SU-DHL-6 (cell line): ENCODE results near the gene TRMT1L.

Source experiments
- H2AFZ ChIP-seq: fragments of 200-600 bp; sonication (generic); 2 replicates; pipeline ENCODE4 v1.6.1; 2014; ENCODE audit warnings: low read depth, mild to moderate bottlenecking, moderate library complexity, mixed read lengths, antibody characterized with exemption, low read length; ENCODE audit not compliant: severe bottlenecking
- H3F3A ChIP-seq: fragments of 200-600 bp; shearing (Covaris generic); 2 replicates; pipeline ENCODE4 v1.6.0; 2016; ENCODE audit warnings: antibody characterized with exemption, mild to moderate bottlenecking; ENCODE audit not compliant: insufficient read depth
- H3K27ac ChIP-seq: fragments of 200-600 bp; sonication (generic); 2 replicates; pipeline ENCODE4 v1.5.1; 2016; ENCODE audit warnings: low read depth, mild to moderate bottlenecking, low read length, moderate library complexity, mixed read lengths
- H3K27me3 ChIP-seq: fragments of 200-600 bp; sonication (generic), shearing (Covaris generic); 2 replicates; pipeline ENCODE4 v1.6.0; 2014; ENCODE audit warnings: mild to moderate bottlenecking, low read length
- H3K36me3 ChIP-seq: fragments of 200-600 bp; sonication (generic); 2 replicates; pipeline ENCODE4 v1.6.1; 2014; ENCODE audit warnings: mild to moderate bottlenecking, low read length, mixed read lengths
- H3K4me2 ChIP-seq: fragments of 300-600, 200-600 bp; shearing (Covaris generic), sonication (generic); 2 replicates; pipeline ENCODE4 v1.6.0; 2014; ENCODE audit warnings: low read length, low read depth, mild to moderate bottlenecking; ENCODE audit not compliant: poor library complexity, severe bottlenecking
- H3K4me3 ChIP-seq: fragments of 200-600 bp; sonication (generic); 2 replicates; pipeline ENCODE4 v1.5.1; 2014; ENCODE audit warnings: antibody characterized with exemption, low read length, mild to moderate bottlenecking, mixed read lengths; ENCODE audit not compliant: insufficient read depth, poor library complexity, severe bottlenecking
- H3K79me2 ChIP-seq: fragments of 200-600 bp; sonication (generic); 2 replicates; pipeline ENCODE4 v1.6.1; 2014; ENCODE audit warnings: mild to moderate bottlenecking, low read length, moderate library complexity; ENCODE audit not compliant: insufficient read depth
- H3K9ac ChIP-seq: fragments of 200-600 bp; sonication (generic); 2 replicates; pipeline ENCODE4 v1.7.0; 2014; ENCODE audit warnings: mild to moderate bottlenecking, low read length
- H3K9me2 ChIP-seq: fragments of 200-600 bp; sonication (generic); replicated peaks from 2 replicates; pipeline ENCODE4 v1.6.1; 2014; ENCODE audit warnings: low read length; ENCODE audit not compliant: insufficient read depth
- H3K9me3 ChIP-seq: fragments of 200-600 bp; sonication (generic); 2 replicates; pipeline ENCODE4 v1.6.1; 2014; ENCODE audit warnings: low read length, mixed read lengths; ENCODE audit not compliant: insufficient read depth
- H4K20me1 ChIP-seq: fragments of 200-600 bp; sonication (generic); 2 replicates; pipeline ENCODE4 v1.6.1; 2014; ENCODE audit warnings: low read depth, mild to moderate bottlenecking, antibody characterized with exemption, low read length, moderate library complexity, mixed read lengths
- EZH2phosphoT487 ChIP-seq: fragments of 200-600 bp; sonication (generic), shearing (Covaris generic); conservative IDR thresholded peaks from 2 replicates; pipeline ENCODE4 v1.6.1; 2018; ENCODE audit warnings: mild to moderate bottlenecking, antibody characterized with exemption, low read length, moderate library complexity, mixed read lengths
- TF ChIP-seq, protein P1 (sequence below): fragments of 200-600 bp; sonication (generic); IDR thresholded peaks from one replicate; pipeline ENCODE4 v1.5.1; 2017; ENCODE audit warnings: antibody characterized with exemption, mild to moderate bottlenecking, low read length, moderate library complexity; ENCODE audit not compliant: insufficient read depth, poor library complexity, severe bottlenecking

The TRMT1L gene

DNA sequence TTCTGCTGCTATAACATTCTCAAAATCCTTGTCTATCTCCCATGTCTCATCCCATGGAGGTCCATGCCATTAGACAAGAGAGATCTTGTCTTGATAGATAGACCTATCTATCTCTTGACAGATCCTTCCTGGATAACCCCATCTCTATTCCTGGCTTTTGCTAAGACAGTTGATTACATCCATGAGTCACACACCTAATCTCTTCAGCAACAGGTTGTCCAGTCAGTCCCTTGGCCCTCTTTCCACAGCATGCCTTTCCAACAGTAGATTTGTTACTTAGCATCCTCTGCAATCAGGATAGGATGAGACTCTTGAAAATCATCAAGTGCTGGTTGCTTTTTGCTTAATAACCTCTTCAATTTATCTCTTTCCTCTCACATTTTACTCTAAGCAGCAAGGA lies 46.6 kb downstream of the TRMT1L start:
- TF ChIP-seq EZH2phosphoT487: no peak
- TF ChIP-seq, protein P1, sequence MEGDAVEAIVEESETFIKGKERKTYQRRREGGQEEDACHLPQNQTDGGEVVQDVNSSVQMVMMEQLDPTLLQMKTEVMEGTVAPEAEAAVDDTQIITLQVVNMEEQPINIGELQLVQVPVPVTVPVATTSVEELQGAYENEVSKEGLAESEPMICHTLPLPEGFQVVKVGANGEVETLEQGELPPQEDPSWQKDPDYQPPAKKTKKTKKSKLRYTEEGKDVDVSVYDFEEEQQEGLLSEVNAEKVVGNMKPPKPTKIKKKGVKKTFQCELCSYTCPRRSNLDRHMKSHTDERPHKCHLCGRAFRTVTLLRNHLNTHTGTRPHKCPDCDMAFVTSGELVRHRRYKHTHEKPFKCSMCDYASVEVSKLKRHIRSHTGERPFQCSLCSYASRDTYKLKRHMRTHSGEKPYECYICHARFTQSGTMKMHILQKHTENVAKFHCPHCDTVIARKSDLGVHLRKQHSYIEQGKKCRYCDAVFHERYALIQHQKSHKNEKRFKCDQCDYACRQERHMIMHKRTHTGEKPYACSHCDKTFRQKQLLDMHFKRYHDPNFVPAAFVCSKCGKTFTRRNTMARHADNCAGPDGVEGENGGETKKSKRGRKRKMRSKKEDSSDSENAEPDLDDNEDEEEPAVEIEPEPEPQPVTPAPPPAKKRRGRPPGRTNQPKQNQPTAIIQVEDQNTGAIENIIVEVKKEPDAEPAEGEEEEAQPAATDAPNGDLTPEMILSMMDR: no peak
- Histone ChIP-seq H3K27ac (no peak overlapping the region), H3K4me2 (no peak overlapping the region), H3K79me2 (no peaks in the 10 kb centered on the region), H3K36me3 (no peaks in the 10 kb centered on the region), H4K20me1 (no peaks in the 10 kb centered on the region), H3K27me3 (no peaks in the 10 kb centered on the region), H2AFZ (no peak overlapping the region), H3K9me2 (no peaks in the 10 kb centered on the region), H3F3A (no peaks in the 10 kb centered on the region), H3K9me3 (peaks cover 6% of the 10 kb centered on the region; the same call in 1 of the 2 replicates), H3K9ac (no peak overlapping the region), H3K4me3 (no peak overlapping the region)

DNA sequence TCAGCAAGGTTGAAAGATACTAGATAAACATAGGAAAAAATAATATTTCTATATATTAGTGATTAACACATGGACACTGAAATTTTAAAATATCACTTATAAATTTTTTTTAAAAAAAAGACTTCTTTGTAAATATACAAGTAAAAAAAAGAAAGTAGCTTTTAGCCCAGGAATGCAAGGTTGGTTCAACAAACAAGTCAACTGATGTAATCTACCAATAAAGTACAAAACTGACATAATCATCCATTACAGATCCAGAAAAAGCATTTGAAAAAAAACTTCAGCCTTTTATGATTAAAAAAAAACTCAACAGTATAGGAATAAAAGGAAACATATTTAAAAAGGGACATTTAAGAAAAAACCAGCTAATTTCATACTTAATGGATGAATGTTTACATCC lies 48.4 kb downstream of the TRMT1L start:
- H3F3A ChIP-seq: no peaks in the 10 kb centered on the region
- H3K9me2 ChIP-seq: no peaks in the 10 kb centered on the region
- no peak overlapping the region for H3K9ac ChIP-seq
- H3K9me3 ChIP-seq: peaks cover 6% of the 10 kb centered on the region; the same call in 1 of the 2 replicates
- no peak overlapping the region for H3K4me2 ChIP-seq
- H3K4me3 ChIP-seq: no peak overlapping the region
- no peaks in the 10 kb centered on the region for H3K27me3 ChIP-seq
- H3K27ac ChIP-seq: no peak overlapping the region
- H2AFZ ChIP-seq: no peak overlapping the region
- no peak for TF ChIP-seq EZH2phosphoT487
- TF ChIP-seq, protein P1: no peak
- H4K20me1 ChIP-seq: no peaks in the 10 kb centered on the region
- H3K36me3 ChIP-seq: no peaks in the 10 kb centered on the region
- H3K79me2 ChIP-seq: no peaks in the 10 kb centered on the region

DNA sequence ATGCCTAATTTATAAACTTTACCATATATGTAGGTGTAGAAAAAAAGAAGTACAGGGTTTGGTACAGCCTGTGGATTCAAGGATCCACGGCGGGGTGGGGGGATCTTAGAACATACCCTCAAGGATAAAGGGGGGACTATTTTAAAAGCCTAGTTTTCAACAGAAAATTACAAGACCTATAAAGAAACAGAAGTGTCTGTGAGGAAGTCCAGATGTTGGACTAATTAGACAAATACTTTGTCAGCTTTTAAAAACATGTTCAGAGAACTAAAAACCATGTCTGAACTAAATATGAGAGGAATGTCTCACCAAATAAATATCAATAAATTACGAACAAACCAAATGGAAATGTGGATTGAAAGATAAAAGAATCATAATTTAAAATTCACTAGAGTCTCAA lies 51.6 kb downstream of the TRMT1L start:
- Histone ChIP-seq H3K9me2 (no peaks in the 10 kb centered on the region), H3K9me3 (peaks cover 6% of the 10 kb centered on the region; the same call in 1 of the 2 replicates), H3K4me3 (no peak overlapping the region), H3K36me3 (no peaks in the 10 kb centered on the region), H3K4me2 (no peak overlapping the region), H3K79me2 (no peaks in the 10 kb centered on the region), H4K20me1 (no peaks in the 10 kb centered on the region), H2AFZ (no peak overlapping the region), H3K27ac (no peak overlapping the region), H3K27me3 (no peaks in the 10 kb centered on the region), H3K9ac (no peak overlapping the region), H3F3A (0 out of 2 replicates have a peak, but pooled peaks cover 4% of the 10 kb centered on the region)
- no peak for TF ChIP-seq EZH2phosphoT487
- TF ChIP-seq, protein P1: no peak
